Activated CD8-positive, alpha-beta memory T cell treated with anti-CD3 and anti-CD28 coated beads, Interleukin-2, amount 50 U/mL, for 24 hours (primary cell): ENCODE results near the gene GSK3A.

Experiments
- DNase-seq: peaks from one replicate; pipeline ENCODE4 v3.0.0-alpha.2; 2020; ENCODE audit errors: extremely low read depth

The GSK3A gene

DNA sequence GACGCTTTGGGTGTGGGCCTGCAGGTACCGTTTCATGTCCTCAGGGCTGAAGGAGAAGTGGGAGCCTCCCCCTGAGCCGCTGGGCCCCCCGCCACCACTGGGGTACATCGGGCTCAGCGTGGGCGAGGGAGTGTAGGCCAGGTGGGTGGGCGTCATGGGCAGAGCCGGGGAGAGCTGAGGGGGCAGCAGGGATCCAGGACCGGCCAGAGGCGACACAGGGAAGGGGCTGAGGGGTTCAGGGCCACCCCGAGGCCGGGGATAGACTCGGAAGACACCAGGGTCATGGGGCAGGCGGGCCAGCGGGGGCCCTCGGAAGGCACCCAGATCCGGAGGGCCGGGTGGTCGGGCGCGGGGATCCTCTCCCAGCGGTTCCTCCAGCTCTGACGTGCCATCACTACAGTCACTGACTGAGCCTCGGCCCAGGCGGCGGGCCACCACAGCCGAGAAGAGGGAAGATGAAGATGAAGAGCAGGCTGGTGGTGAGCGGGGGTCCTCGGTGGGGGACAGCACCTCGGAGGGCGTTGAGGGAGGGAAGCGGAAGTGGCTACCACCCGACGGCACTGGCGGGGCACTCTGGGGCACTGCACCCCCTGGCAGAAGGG, 6.8 kb upstream of the GSK3A start:
- no peak for DNase-seq

- no peak for DNase-seq
Observed at GRCh38 chr19:42248270-42249148, 6.1 kb upstream of the GSK3A start.

DNA sequence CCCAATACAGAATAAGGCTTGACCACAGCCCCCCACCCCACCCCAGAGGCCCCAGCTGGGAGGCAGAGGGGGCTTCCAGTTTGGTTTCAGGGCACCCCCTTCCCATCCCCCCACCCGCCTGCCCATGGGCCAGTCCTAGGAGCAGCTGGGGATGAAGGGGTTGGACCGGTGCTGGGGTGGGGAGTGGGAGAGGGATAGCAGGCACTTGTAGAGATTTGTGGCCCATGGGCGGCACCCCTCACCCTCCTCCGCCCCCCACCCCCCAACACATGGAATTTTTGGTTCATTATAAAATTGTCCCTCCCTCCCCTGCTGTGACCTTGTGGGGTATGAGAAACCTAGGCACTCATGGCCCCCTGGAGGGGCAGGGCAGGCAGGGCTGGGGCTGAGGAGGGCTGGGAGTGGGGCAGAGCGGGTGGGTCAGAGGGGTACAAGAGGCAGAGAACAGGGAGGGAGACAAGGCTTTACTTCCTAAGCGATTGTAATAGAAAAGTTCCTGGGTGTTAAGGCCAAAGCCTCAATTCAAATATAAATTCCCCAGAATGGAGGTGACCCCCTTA, 5.3 kb upstream of the GSK3A start:
- DNase-seq = no peak

DNA sequence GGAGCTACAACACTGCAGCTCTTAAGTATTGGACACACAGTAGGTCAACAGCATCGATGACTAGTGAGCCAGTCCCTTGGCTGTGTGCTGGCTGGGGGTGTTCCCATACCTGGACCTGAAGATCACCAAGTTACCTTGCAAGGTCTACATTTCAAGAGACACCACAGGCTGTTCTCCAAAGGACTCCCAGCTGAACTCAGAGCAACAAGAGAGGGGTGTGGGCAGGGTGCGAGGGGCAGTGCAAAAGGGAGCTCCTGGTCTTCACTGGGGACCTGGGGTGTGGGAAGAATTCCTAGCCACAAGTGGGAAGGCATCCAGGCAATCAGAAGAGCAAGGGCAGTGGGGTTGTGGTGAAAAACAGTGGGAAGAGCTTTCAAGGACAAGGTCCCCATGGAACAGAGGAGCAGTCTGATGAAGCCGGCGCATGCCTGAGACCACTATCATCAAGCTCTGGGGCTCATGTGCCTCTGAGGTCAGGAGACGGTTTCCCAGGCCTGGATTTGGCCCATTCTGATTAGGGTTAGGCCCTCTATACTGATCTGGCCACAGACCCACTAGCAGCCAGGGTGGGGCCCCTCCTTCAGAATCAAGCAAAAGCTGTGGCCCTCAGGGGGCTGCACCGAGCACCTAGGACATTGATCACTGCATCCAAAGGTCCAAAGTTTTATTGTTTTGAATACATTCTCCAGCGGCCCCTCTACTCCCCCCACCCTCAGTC, 4.7 kb upstream of the GSK3A start:
- DNase-seq = no peak

GRCh38 chr19:42246143-42246921, 3.9 kb upstream of the GSK3A start:
- DNase-seq = no peak

- DNase-seq = no peak
Observed at GRCh38 chr19:42245231-42245630, 2.8 kb upstream of the GSK3A start.

DNA sequence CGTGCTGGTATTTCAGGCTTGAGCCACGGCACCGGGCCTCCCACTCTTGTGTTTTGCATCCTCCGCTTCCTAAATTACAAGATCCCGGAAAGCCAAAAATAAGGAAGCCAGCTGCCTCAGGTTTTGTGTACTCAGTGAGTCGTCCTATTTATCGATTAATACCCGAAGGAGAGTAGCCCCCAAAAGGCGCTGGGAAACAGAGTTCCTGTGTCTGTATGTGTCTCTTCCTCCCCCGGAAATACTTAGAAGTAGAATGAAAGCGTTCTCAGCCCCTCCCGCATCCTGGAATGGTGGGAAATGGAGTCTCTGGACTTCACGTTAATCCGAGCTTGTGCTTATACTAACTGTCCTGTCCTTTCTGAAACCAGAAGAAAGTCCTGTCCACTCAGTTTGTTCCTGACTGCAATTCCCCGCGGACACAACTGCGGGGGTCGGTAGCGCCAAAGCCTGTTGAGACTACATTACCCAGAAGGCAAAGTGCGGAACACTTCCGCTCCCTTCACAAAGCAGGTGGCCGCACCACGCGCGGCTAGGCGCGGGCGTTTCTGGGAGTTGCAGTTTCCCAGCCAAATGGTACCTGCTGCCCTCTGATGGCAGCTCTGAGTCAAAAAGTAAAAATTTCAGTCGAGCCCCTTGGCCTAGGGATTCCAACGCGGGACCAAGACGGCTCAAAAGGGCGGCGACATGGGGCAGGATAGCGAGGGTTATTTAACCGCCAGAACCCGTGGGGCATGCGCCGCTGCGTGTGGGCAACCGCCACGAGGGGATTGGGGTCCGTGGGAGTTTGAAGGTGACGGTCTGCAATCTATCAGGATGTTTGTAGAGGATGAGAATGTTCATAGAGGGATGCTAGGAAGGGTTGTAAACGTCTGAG, 2.2 kb upstream of the GSK3A start:
- DNase-seq = peak; percentile 81

DNA sequence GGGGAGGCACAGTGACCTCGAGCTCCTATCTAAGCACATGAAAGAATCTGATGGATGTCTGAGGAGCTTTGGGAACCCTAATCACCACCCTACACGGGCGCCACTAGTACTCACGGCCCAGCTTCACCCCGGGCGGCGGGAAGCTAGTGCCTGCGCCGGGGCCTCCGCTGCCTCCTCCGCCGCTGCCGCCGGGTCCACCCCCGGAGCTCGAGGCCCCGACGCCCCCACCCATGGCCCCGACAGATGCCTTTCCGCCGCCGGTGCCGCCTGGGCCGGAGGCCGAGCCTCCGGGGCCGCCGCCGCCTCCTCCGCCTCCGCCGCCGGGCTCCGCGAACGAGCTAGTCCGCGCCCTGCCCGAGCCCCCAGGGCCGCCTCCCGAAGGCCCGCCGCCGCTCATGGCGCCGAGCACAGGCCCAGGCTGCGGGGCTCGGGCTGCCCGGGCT, 312 bp downstream of the GSK3A start:
- DNase-seq = no peak

DNA sequence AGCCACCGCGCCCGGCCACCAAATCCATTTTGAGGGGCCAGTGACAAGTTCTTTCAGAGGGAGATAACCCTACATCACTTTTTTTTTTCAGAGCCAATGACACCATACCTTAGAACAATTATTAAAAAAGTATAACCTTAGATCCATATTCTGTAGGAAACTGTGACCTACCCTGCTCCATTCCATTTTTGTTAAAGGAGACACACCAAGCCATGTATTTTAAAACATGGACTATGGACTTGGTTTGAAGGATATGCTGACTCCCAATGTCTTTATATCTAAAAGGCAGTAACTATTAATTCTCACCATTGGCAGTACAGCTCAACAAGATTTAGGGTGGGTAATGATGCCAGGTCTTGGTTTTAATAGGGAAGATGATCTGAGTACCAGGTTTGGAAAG, 1.1 kb downstream of the GSK3A start:
- DNase-seq = no peak

- DNase-seq = no peak
Observed at GRCh38 chr19:42239544-42240220, 2.7 kb downstream of the GSK3A start.

DNA sequence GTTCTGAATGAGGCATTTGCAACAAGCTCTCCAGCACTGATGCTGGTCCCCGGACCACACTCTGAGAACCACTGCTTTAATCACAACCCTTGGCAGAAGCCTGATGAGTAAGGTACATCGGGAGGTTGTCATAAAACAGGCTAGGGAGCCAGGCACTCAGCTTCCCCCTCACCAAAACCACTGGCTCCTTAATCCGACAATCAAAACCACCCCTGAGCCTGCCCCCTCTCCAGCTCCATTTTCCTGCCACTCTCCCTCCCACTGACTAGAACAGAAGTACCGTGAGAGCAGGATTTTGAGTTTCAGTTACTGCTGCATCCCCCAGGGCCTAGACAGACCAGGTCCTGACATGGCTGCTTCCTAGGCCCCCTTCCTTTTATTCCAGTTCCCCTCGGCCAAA, 7.2 kb downstream of the GSK3A start:
- no peak for DNase-seq

DNA sequence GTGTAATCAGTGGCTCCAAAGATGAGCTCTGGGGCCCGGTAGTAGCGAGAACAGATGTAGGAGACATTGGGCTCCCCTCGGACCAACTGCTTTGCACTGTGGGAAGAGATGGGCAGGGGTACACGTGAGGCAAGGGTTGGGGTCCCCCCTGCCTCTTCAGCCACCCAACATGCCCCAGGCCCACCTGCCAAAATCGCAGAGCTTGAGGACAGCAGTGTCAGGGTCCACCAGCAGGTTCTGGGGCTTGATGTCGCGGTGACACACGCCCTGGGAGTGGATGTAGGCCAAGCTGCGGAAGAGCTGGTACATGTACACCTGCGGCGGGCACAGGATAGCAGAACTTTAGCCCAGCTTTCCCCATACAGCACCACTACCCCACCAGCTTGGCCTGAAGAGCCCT, 8.0 kb downstream of the GSK3A start:
- DNase-seq = no peak

DNA sequence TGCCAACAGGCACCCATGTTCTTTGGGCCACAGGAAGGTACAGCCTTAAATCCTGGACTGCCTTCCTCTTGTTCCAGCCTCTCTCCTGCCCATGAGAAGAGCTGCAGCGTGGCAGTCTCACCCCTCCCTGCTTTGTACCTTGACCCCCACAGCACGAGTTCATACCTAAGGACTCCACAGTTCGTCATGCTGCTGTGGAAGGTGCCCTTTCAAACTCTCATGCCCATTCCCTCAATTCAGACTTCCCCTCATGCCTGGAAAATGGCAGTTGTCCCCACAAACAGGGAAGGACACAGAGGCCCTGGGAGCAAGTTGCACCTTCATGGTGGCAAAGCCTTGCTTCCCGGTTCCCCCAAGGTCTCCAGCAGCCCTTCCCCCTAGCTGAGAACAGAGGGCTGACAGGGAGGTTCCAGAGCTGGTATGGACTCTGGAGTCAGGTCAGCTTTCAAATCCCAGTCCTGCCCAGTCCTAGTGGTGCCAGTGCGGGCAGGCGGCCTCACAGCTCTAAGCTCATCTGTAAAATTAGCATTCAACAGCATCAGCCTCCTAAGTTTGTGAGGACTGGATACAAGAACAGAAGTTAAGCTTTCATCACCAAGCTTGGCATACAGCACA, 8.6 kb downstream of the GSK3A start:
- no peak for DNase-seq

- no peak for DNase-seq
Observed at GRCh38 chr19:42233106-42233505, 9.3 kb downstream of the GSK3A start.

GRCh38 chr19:42232435-42232834, 10.0 kb downstream of the GSK3A start:
- DNase-seq = no peak

- no peak for DNase-seq
Observed at GRCh38 chr19:42230571-42230970, 11.8 kb downstream of the GSK3A start.

DNA sequence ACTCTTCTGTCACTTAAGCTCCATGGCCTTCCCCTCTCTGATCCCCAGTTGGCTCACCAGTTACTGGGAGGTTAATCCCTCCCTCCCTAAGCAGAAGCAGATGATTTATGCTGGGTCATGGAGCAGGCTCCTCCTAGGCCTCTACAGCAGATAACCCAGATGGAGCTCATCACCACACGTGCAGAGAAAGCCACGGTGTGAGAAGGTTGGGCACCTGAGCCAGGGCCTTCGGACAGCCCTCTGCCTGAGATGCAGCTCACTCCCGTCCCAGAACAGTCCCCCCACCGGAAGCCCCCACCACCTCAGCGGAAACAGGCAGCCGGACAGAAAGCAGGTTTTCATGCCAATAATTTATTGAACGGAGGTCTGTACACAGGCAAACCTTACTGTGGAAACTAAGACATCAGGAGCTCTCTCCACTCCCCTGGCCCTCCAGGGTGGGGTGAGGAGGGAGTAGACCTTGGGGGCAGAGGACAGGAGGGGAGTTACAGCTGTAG, 12.5 kb downstream of the GSK3A start:
- DNase-seq = no peak

GRCh38 chr19:42229301-42229854, 13.0 kb downstream of the GSK3A start:
- no peak for DNase-seq

GRCh38 chr19:42228641-42229040, 13.8 kb downstream of the GSK3A start:
- DNase-seq = no peak
